GM18517 (cell line): Measurements from ENCODE around the gene PLXNA4.

Experiments used
- ATAC-seq: cut with Tn5 transposase; IDR thresholded peaks from one replicate; pipeline ENCODE4 v1.9.1; 2021; ENCODE audit warnings: mild to moderate bottlenecking, moderate library complexity; ENCODE audit not compliant: unreplicated experiment

Gene PLXNA4

DNA sequence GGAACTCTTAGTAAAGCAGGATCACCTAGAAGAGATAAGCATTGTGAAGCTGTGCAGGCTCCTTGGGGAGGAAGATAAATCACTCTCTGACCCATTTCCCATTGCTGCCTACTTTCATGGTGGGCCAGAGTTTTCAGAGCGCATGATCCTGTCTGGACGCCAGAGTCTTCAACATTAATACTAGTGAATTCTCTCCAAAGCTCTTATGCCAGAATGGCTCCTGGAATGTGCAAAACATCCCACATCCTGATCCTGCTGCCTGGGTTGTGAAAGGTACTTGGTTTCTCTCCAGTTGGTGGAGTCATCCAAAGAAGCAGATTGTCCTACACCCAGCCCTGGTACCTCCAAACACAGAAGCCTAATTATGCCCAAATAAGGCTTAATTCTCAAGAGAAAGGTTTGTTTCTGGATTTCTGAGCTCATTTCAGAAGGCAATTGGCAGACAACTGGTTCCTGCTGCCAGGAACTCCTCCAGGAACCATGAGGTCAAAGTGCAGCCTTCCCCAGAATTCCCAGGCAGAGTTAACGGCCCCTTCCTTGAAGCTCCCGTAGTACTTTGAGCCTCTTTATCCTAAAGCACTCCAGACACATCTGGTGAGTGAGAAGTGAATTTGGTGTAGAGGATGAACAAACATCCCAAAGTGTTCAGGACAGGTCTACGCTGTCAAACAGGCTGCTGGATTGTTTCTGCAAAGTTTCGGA, 495.2 kb downstream of the PLXNA4 start:
- ATAC-seq, result no peak

DNA sequence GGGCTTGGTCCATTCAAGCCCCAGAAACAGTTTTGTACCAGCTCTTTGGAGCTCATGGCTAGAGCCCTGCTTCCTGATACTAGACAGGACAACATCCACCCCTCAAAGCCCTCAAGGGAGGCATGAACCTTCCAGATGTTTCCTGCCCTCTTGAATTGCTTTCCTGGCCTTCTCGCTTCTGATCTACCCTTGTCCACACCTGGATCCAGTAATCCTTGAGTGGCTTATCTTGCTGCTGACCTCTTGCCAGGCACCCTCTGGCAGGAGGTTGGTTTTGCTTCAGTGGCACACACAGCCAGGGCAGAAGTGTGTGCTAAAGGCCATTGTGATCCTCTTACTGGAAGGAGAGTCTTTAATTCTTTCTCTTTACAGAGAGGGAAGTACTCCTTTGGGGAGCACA, 495.8 kb downstream of the PLXNA4 start:
- ATAC-seq, result no peak

DNA sequence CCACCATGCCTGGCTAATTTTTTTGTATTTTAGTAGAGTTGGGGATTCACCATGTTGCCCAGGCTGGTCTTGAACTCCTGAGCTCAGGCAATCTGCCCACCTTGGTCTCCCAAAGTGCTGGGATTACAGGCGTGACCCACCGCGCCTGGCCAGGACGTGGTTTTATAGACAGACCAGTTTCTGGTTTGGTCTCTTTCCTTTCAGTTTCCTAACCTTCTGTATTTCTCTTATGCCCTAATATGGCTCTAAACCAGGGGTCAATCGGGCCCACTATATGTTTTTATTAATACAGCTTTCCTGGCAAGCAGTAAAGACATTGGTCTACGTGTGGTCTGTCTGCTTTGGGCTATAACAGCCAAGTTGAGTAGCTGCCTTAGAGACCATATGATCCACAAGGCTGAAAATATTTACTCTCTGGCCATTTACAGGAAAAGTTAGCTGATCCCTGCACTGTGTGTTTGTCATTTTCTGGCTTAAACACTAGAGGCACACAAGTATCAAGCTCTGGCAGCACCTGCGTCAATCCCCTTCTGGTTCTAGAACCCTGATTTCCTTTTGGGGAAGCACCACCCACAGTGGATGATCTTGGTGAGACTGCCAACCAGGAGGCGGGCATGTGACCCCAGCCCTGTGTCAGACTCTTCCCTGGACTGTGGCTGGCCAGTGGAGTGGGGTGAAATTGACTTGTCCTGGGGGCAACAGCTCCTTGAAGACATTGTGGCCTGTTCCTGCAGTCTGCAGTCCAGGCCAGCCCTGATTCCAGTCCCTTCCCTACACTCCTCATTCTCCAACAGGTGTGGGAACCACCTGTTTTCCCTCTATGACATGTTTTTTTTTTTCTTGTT, 497.2 kb downstream of the PLXNA4 start:
- ATAC-seq, result no peak

DNA sequence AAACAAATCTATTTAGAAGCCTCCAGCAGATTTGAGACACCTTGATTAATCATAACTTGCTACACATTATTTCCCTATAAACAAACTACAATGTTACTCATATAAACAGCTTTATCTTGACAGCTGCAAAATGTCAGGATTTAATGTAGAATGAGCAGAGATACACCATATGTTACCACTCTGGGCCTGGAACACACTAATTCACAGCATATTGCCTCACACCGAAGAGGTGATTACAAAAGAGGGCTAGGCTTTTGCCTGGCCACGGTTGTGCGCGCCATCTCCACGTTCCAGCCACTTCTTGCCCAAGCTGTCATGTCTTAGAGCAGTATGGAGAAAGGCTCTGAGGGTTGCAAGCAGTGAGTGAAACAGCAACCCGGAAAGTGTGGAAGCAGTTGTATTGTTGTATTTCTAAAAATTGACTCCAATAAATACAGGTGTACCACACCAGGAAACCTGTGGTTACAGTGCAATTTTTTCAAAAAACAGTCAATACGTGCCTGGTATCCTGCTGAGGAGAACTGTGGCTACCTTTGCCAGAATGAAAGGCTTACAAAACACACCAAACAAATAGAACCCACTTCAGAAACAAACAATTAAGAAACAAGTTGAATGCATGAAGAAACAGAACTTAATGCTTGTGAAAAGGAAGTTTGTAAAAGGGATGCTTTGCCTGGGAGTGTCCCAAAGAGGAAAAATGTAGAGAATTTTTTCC, 498.1 kb downstream of the PLXNA4 start:
- ATAC-seq, result no peak

DNA sequence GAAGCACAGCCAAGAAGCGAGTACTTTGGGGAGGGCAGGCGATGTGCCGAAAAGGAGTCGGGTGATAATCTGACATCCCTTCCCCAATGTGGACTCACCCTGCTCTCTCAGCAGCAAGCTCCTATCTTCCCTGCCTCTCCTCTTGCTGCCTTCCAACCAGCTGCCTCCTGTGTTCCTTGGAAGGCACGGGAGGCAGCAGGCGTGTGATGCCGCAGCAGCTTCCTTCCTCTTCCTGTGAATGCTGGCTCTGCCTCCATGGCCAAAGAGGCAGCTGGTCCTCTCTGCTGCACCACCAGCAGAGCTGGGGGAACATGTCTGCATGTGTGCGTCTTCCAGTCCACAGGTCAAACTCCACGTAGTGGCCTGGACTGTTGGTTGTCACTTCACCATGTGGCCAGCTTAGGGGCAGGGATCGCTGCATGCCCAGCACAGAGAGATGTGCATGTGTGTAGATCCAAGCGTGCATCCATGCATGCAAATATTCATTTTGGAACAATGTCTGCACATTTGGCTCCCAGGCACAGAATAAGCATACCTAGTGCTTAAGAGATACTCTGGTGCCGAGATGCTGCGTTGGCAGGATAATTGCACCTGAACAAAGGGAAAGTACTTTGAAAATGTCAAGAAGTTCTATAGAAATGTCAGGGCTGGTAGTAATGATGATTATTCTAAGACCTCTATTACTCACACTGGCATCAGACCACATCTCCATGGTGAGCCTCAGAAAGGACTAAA, 499.8 kb downstream of the PLXNA4 start:
- no peak for ATAC-seq

DNA sequence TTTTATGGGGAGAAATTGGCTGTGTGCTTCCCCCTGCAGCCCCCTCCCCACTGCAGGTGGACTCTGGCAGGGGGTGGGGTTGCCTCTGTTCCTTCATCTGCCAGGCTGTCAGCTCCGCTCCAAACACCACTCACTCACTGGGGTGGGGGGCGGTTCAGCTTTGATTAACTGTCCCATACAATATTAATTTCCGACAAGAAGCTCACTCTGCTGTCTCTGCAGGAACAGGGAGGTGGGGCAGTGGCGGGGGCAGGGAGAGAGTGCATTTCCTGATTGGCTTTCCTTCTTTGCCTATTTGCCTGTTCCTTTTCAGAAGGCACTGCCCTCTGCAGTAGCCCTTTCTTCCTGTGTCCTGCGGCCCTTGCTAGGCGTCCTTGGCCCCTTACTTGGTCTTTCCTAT, 500.8 kb downstream of the PLXNA4 start:
- no peak for ATAC-seq

DNA sequence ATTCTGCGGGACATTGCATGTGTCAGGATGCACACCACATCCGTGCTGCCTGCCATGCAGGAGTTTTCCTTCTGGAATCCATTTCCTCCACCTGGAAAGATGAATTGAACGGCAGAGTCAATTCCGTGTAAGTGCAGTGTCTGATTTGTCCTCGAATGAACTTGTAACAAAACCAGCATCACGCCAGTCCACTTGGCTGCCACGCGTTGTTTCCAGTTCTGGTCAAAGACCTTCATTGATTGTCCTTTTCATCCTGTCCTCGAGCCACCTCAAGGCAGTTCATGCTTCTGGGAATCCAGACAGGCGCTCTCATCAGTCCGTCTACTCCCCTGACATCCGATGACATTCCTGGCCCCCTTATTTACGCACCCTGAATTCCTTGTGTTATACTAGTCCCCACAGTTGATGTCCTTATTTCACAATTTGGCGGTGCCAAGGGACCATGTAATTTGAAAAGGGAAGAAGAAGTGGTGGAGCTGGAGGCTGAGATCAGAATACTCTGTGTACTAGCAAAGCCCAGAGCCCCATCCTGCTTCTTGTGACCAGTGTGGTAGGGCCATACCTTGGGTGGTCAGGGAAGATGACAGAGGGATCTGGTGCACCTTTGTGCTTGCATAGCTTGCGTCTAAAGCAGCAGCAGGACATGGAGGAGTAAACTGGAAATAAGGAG, 502.2 kb downstream of the PLXNA4 start:
- ATAC-seq, result no peak
